SIG-M5 treated with dmso at 0.1 percent for 504 hours (cell line): ENCODE measurements around the gene STK33.

ENCODE experiments used
- DNase-seq: peaks from one replicate; lab custom pipeline; 2025; ENCODE audit not compliant: unreplicated experiment; lab: John Stamatoyannopoulos, UW

Gene STK33

GRCh38 chr11:8442301-8442700 lies 151.7 kb downstream of the STK33 start:
- no peak for DNase-seq

GRCh38 chr11:8440649-8441048 lies 153.4 kb downstream of the STK33 start:
- no peak for DNase-seq

GRCh38 chr11:8429483-8429882 lies 164.5 kb downstream of the STK33 start:
- no peak for DNase-seq

- DNase-seq = no peak
These were observed 168.0 kb downstream of the STK33 start for GRCh38 chr11:8426076-8426475.

GRCh38 chr11:8415195-8415594 lies 178.8 kb downstream of the STK33 start:
- no peak for DNase-seq

- no peak for DNase-seq
These were observed 185.7 kb downstream of the STK33 start for GRCh38 chr11:8408151-8408941.

- no peak for DNase-seq
These were observed 190.7 kb downstream of the STK33 start for GRCh38 chr11:8403310-8403709.

- no peak for DNase-seq
These were observed 201.1 kb downstream of the STK33 start for GRCh38 chr11:8392886-8393285.

GRCh38 chr11:8392166-8392565 lies 201.9 kb downstream of the STK33 start:
- DNase-seq = no peak

GRCh38 chr11:8390851-8391612 lies 203.0 kb downstream of the STK33 start:
- DNase-seq = no peak

GRCh38 chr11:8389029-8389996 lies 204.7 kb downstream of the STK33 start:
- DNase-seq = no peak

- DNase-seq = no peak
These were observed 206.3 kb downstream of the STK33 start for GRCh38 chr11:8387693-8388092.

- DNase-seq = no peak
These were observed 206.9 kb downstream of the STK33 start for GRCh38 chr11:8387141-8387540.

- no peak for DNase-seq
These were observed 207.7 kb downstream of the STK33 start for GRCh38 chr11:8386134-8386864.

- no peak for DNase-seq
These were observed 209.7 kb downstream of the STK33 start for GRCh38 chr11:8384199-8384821.

- no peak for DNase-seq
These were observed 210.4 kb downstream of the STK33 start for GRCh38 chr11:8383627-8384026.

GRCh38 chr11:8383227-8383626 lies 210.8 kb downstream of the STK33 start:
- no peak for DNase-seq

GRCh38 chr11:8382436-8383053 lies 211.5 kb downstream of the STK33 start:
- no peak for DNase-seq

GRCh38 chr11:8381871-8382396 lies 212.1 kb downstream of the STK33 start:
- no peak for DNase-seq
